Stimulated activated CD4-positive, alpha-beta T cell treated with anti-CD3 and anti-CD28 coated beads, TNF-alpha, amount 100 ng/mL, for 24 hours (primary cell): ENCODE data around the gene ENSA.
"Not testable (repeated sequence)": the region's sequence is repeated elsewhere in the genome, so short reads cannot be mapped to it uniquely, and the experiment has no call there.

Experiments
- DNase-seq, 3 experiments: peaks; one replicate each; pipeline ENCODE4 v3.0.0-alpha.2; 2020; ENCODE audit warnings: low read depth in 3 of 3

Gene ENSA

GRCh38 chr1:150621497-150622302 is 7.7 kb downstream of the ENSA start:
- DNase-seq, result peak in 2 of 3 experiments; percentile 41 to 43

GRCh38 chr1:150620919-150621318 is 8.5 kb downstream of the ENSA start:
- DNase-seq, result no peak

GRCh38 chr1:150619576-150620509 is 9.6 kb downstream of the ENSA start:
- no peak for DNase-seq

DNA sequence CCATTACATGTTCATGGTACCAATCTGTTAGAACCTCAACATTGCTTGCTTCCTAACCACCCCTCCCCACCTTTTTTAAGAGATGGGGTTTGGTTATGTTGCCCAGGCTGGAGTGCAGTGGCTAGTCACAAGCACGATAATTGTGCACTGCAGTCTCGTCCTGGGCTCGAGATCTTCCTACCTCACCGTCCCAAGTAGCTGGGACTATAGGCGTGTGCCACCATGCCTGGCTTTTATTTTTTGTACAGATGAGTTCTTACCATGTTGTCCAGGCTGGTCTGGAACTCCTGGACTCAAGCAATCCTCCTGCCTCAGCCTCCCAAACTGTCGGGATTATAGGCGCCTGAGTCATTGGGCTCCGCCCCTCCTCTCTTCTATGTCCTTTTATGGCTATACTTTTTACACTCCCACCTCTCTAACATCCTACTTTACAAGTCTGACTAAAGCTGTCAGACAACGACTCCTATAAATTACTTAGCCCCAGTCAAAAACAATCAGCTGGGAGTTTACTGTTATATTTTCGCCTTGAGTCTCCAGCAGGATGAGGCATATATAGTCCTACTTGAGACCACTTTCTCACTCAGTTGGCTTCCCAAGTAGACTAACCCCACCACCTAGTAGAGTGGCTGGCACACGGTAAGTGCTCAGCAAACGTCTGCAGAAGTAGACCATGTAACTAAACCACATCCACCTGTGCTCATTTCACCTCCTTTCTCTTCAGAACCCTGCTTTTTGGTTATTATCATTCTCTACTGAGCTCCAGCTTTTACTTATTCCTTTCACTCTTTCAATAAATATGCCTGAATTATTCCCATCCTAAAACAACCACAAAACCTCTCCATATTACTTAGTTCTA is 13.8 kb downstream of the ENSA start:
- DNase-seq, result no peak

- peak in 2 of 3 experiments; percentile 44 to 50 for DNase-seq
Measured at GRCh38 chr1:150613061-150613920, 16.1 kb downstream of the ENSA start.

GRCh38 chr1:150612014-150612345 is 17.4 kb downstream of the ENSA start:
- DNase-seq, result no peak

DNA sequence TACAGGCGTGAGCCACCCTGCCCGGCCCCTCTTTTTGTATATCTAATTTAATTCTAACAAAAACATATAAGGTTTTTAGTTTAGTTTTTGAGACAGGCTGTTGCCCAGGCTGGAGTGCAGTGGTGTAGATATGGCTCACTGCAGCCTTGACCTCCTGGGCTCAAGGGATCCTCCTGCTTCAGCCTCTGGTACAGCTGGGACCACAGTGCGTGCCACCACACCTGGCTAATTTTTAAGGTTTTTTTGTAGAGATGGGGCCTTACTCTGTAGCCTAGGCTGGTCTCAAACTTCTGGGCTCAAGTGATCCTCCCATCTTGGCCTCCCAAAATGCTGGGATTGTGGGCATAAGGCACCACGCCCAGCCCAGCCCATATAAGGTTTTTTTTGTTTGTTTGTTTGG is 18.8 kb downstream of the ENSA start:
- no peak for DNase-seq

GRCh38 chr1:150609732-150610131 is 19.7 kb downstream of the ENSA start:
- DNase-seq, result no peak

DNA sequence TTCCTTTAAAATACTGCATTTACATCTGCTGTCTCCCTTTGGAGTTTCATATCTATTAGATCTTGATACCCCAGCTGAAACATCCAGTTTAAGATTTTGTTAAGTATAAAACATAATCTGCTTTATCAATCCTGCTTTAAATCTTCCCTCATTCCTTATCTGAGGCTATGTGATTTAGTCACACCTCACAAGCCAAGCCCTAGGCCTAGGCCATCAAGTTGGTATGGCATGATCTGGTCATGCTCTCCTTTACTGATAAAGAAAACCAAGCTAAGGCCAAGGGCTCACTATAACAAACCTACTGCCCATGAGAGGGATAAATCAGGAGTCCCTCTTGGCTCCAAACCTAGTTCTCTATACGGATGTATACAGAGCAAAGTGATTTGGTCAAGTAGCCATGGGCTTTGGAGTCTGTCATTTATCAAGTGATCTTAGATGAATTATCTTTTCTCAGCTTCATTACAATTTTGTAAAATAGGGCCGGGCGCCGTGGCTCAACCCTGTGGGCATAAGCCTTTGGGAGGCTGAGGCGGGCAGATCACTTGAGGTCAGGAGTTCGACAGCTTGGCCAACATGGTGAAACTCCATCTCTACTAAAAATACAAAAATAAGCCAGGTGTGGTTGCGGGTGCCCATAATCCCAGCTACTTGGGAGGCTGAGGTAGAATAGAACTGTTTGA is 22.8 kb downstream of the ENSA start:
- DNase-seq, result no peak

DNA sequence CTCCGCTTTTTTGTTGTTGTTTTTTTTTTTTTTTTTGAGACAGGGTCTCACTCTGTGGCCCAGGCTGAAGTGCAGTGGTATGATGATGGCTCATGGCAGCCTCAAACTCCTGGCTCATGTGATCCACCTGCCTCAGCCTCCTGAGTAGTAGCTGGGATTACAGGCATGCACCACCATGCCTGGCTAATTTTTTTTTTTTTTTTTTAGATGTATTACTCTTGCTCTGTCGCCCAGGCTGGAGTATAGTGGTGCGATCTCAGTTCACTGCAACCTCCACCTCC is 24.0 kb downstream of the ENSA start:
- DNase-seq, result not testable (repeated sequence)

DNA sequence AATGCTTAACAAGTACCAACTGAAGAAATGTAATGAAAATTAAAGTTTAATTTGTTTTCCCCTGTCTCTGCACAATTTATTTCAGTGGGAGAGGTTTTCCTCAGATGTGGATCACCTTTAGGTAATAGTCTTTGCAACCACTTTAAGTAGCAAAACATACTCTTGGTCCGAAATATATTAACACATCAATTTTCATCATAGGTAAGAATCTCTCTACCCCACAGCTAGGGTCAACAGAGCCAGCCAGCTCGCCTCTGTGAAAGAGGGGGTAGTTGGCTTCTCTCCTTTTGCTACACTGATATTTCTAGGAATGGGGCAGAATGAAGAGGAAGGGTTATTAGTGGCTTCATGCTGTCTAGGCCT is 25.2 kb downstream of the ENSA start:
- DNase-seq, result no peak

GRCh38 chr1:150603711-150604110 is 25.7 kb downstream of the ENSA start:
- no peak for DNase-seq

GRCh38 chr1:150602372-150602771 is 27.0 kb downstream of the ENSA start:
- DNase-seq, result not testable (repeated sequence)

DNA sequence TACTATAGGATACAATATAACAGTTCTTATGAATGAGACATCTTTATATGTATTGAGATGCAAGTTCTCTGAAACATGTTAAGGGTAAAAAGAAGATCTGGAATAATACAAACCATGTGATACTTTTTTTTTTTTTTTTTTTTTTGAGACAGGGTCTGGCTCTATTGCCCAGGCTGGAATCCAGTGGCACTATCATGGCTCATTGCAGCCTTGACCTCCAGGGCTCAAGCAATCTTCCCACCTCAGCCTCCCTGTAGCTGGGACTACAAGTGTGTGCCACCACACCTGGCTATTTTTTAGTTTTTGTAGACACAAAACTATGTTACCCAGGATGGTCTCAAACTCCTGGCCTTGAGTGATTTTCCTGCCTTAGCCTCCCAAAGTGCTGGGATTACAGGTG is 27.9 kb downstream of the ENSA start:
- DNase-seq, result no peak

GRCh38 chr1:150598346-150598745 is 31.1 kb downstream of the ENSA start:
- not testable (repeated sequence) for DNase-seq

- DNase-seq, result no peak
Measured at GRCh38 chr1:150596976-150597375, 32.4 kb downstream of the ENSA start.

- DNase-seq, result no peak
Measured at GRCh38 chr1:150596095-150596892, 33.1 kb downstream of the ENSA start.

- no peak for DNase-seq
Measured at GRCh38 chr1:150582371-150582770, 47.0 kb downstream of the ENSA start.

DNA sequence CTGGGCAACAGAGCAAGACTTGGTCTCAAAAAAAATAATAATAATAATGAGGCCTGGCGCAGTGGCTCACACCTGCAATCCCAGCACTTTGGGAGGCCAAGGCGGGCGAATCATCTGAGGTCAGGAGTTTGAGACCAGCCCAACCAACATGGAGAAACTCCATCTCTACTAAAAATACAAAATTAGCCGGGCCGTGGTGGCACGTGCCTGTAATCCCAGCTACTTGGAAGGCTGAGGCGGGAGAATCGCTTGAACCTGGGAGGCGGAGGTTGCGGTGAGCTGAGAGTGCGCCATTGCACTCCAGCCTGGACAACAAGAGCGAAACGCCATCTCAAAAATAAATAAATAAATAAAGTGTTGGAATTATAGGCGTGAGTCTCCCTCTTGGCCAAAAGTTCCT is 47.5 kb downstream of the ENSA start:
- DNase-seq, result not testable (repeated sequence)

DNA sequence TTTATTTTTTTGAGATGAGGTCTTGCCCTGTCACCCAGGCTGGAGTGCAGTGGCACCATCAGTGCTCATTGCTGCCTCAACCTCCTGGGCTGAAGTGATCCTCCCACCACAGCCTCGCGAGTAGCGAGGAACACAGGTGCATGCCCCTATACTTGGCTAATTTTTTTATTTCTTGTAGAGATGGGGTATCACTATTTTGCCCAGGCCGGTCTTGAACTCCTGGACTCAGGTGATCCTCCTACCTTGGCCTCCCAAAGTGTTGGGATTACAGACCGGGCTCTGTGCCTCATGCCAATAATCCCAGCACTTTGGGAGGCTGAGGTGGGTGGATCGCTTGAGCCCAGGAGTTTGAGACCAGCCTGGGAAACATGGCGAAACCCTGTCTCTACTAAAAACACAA is 48.0 kb downstream of the ENSA start:
- DNase-seq, result not testable (repeated sequence)
